Skin epidermis (tissue), 12 donors: ENCODE data around the gene GID4.
"Not testable (repeated sequence)": the region's sequence is repeated elsewhere in the genome, so short reads cannot be mapped to it uniquely, and the experiment has no call there.

Experiments
- H3K27ac ChIP-seq, 21 experiments: fragments of 200-600 bp; sonication (generic) in 11 of 21; one replicate each; pipeline ENCODE4 v1.5.0; 2020; ENCODE audit warnings: mild to moderate bottlenecking in 3 of 21, inconsistent platforms in 2 of 21, moderate library complexity in 2 of 21
- H3K4me3 ChIP-seq, 7 experiments: fragments of 200-600 bp; sonication (generic) in 2 of 7; one replicate each; pipeline ENCODE4 v1.5.0; 2020; ENCODE audit warnings: inconsistent platforms in 2 of 7, mild to moderate bottlenecking in 2 of 7, moderate library complexity in 1 of 7

Gene GID4

DNA sequence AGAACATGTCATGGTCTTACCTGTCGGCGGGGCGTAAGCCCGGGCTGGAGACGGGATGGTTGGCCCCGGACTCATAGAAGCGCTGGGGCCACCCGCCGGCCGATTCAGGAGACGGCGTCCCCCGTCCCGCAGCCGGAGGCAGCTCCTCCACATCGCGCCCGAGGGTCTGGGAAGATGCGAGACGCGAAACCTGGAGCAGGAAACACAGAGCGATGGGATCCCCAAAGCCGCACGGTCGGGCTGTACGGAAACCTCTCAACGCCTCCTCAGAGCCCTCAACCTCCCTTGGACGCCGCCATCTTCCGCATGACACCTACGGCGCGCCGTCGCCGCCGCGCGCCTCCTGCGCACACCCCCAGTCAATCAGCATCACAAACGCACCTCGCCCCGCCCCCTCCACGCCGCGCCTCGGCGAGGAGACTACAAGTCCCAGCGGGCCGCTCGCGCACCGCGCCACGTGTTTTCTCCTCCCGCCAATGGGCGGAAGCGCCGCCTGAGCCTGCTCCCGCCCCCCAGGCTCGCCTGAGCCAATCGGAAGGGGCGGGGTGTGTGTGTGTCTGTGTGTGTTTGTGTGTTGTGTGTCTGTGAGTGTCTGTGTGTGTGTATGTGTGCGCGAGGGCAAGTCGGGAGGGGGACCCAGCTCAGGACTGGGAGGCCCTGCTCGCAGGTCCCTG is at the start of gene GID4, which contains the start of gene ATPAF2:
TSS of gene GID4 (plus strand) at position 548 of the 674 bp plus-strand sequence. CDS start at position 605, 57 bp downstream.
TSS of gene ATPAF2 (minus strand) at position 308 of the 674 bp plus-strand sequence. CDS start at position 153, 155 bp downstream.
- H3K27ac ChIP-seq: peak within 1 kb of the TSS; percentile 36 to 92 (median 86)

DNA sequence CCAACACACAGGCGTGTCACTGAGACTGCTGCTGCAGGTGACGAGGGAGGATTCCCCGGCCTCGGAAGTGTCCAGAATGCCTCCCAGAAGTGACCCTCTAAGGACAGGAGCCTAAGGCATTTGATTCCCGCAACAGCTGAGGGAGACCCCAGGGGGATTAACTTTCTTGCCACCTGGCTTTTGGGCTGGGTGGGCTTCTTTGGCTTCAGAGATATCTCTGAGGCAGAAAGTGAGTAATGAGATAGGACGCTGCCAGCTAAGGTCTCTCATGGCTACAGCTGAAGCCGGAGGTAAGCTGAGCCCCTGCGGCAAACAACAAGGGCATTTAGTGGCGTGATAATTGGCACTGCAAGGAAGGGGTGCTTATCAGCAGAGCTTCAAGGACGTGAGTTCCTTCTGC is 49.6 kb upstream of the GID4 start:
- Histone ChIP-seq H3K4me3 (no peak overlapping the region), H3K27ac (no peak overlapping the region)

More for the DNA sequence above, at the start of gene GID4, which contains the start of gene ATPAF2:
- peak within 1 kb of the TSS; percentile 66 to 98 (median 88) for H3K4me3 ChIP-seq

DNA sequence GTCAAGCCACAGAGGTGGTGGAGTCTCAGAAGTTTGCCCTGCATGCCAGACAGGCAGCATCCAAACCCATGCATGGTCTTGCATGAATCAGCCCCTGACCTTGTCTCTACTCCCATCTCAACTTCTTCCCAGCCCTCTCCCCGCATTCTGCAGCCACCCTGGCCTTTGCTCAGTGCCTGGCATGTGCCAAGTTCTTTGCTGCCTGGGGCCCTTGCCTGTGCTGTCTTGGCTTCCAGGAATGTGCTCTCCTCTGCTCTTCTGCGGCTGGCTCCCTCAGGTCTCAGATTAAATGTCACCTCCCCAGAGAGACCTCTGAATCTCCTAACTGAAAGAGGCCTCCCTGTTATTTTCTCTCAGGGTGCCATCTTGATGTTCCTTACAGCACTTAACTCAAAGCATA is 48.9 kb upstream of the GID4 start:
- peak overlapping the region in 8 of 21 experiments; percentile 4 to 72 (median 44) for H3K27ac ChIP-seq
- no peak overlapping the region for H3K4me3 ChIP-seq

DNA sequence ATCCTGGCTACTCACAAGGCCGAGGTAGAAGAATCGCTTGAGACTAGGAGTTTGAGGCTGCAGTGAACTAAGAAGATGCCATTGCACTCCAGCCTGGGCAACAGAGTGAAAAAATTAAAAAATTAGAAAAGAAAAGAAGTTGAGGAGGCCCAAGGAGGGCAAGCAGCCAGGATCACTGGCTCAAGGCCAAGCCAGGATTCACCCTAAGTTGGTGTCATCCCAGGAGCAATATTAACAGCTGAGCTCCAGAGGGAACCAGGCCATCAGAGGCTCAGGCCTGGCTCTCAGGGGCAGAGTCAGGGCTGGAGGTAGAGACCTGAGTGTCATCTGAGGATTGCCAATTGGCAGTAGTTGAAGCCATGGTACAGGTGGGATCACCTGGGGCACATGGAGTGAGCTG is 45.8 kb upstream of the GID4 start:
- Histone ChIP-seq H3K4me3 (no peak overlapping the region), H3K27ac (no peak overlapping the region)

DNA sequence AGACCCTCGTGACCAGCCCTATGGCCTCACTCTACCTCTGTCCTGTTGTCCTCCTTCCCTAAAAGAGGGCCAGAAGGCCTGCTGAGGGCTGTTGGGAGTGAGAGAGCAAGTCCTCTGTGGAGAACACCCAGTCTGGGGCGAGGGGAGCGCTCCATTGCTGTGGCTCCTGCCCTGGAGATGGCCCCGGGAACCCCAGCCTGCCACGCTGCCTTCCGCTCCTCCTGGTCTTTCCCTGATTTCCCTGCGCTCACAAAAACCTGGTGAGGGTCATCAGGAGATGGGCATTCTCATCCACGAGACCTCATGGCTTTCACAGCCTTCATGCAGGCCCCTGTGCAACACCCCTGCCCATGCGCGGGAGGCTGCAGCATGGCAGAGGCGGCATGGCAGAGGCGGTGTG is 45.4 kb upstream of the GID4 start:
- H3K27ac ChIP-seq: no peak overlapping the region

DNA sequence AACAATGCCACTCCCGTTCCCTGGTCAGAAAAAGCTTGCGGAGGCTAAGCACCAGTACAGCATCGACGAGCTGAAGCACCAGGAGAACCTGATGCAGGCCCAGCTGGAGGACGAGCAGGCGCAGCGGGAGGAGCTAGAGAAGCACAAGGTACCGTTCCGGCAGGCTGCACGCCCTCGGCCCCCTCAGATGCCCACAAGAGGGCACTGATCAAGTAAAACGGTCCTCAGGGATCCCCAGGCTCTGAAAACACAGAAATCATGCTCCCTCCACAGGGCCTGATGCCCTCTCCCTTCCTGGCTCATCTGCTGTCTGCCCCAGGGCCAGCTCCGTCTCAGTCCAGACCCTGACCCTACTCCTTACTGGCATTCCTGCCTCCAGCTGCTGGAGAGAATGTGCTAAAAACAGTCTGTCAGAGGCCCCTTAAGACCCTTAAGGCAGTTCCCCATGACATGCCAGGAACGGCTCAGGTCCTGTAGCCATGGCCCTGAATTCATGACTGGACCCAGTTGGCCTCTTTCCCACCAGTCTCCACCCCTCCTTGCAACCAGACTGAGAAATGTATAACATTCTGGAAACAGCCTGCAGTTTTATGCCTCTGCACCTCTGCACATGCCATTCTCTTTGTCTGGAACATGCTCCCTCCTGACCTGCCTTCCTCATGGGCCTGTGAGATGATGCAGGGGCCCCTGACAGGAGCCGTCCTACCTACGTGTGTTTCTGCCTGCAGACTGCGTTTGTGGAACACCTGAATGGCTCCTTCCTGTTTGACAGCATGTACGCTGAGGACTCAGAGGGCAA is 44.7 kb upstream of the GID4 start:
- H3K27ac ChIP-seq: peak overlapping the region in 1 of 21 experiments; percentile 0

More for the DNA sequence above, 45.4 kb upstream of the GID4 start:
- H3K4me3 ChIP-seq: no peak overlapping the region

DNA sequence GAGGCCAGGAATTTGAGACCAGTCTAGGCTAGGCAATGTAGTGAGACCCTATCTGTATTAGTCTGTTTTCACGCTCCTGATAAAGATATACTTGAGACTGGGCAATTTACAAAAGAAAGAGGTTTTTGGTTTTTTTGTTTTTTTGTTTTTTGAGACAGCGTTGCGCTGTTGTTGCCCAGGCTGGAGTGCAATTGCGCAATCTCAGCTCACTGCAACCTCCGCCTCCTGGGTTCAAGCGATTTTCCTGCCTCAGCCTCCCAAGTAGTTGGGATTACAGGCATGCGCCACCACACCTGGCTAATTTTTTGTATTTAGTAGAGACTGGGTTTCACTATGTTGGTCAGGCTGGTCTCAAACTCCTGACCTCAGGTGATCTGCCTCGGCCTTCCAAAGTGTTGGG is 43.3 kb upstream of the GID4 start:
- not testable (repeated sequence) for H3K27ac ChIP-seq, H3K4me3 ChIP-seq

More for the DNA sequence above, 44.7 kb upstream of the GID4 start:
- no peak overlapping the region for H3K4me3 ChIP-seq

DNA sequence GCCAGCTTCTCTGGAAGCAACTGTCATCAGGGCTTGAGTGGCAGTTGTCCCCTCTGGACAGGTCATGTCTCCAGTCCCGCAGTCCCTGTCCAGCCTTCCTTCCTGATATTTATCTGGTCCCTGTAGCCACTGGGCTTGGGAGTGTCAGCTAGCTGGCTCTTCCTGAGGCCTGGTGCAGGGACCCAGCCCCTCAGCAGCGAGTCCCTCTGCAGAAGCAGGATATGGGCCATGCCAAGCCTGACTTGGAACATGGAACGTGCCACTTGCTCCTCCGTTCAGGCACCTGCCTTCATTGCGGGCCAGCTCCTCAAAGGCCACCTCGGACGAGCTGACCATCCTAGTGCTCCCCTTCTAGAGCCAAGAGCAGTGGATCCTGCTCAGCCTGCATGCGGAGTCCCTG is 40.3 kb upstream of the GID4 start:
- H3K27ac ChIP-seq: no peak overlapping the region
- H3K4me3 ChIP-seq: no peak overlapping the region

DNA sequence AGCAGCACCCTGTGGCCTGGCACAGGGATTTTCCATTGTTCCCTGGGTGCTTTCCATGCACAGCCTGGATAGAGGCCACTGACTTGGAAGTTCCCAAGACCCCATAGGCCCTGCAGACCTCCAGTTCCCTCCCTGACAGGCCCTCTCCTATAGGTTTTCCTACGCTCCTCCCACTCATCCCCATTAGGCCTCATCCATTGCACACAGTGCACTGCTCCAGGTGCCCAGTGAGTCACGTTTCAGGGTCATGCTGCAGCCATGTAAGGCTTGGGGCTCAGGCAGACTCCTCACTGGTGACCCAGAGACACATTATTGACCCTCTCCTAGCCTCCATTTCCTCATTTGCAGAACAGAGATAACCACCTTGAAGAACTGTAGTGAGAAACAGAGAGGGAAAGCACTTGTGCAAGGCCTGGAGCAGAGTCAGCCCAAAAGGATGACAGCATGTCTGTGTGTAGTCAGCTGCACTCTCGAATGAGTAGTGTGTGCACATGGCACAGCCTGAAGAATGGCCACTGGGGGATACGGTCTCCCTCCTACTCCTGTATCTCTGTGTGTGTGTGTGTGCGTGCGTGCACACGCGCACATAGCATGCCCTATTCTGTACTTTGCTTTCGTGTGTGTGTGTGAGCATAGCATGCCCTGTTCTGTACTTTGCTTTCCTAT is 39.7 kb upstream of the GID4 start:
- Histone ChIP-seq H3K27ac (no peak overlapping the region), H3K4me3 (no peak overlapping the region)

DNA sequence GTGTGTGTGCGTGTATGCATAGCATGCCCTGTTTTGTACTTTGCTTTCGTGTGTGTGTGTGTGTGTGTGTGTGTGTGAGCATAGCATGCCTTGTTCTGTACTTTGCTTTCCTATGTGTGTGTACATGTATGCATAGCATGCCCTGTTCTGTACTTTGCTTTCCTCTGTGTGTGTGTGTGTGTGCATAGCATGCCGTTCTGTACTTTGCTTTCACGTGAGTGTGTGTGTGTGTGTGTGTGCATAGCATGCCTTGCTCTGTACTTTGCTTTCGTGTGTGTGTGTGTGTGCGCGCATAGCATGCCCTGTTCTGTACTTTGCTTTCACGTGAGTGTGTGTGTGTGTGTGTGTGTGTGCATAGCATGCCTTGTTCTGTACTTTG is 39.2 kb upstream of the GID4 start:
- H3K27ac ChIP-seq: no peak overlapping the region
- H3K4me3 ChIP-seq: no peak overlapping the region

DNA sequence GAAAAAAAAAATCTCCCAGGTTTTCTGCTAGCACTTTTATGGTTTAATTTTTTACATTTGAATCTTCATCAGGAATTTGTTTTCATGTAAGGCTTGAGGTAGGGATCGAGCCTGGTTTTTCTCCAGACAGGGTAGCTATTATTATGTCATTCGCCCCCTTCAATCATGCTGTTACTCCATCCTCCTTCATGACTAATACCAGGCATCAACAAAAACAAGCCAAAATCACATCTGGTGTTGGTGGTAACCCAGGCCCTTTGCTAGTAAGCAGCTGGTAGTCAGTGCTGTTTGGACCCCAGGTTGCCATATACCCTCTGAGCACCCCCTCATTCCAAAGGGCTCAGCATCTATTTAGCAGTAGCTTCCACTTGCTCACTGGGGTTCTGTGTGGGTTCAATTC is 37.0 kb upstream of the GID4 start:
- no peak overlapping the region for H3K4me3 ChIP-seq
- no peak overlapping the region for H3K27ac ChIP-seq

DNA sequence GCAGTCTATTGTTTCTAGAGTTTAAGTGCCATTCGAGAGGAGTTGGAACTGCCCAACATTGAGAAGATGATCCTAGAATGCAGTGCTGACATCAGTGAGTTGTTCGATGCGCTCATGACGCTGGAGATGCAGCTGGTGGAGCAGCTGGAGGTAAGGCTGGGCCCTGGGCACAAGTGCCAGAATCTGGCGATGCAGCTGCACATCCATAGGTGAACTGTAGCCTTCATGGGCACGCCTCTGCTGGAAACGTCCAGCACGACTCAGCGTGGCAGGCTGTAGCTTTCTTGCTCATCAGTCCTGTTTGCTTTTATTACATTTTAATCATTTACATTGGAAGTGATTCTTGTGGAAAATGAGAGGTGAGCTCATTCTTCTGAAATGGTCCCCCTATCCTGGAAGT is 34.9 kb upstream of the GID4 start:
- no peak overlapping the region for H3K4me3 ChIP-seq
- no peak overlapping the region for H3K27ac ChIP-seq

DNA sequence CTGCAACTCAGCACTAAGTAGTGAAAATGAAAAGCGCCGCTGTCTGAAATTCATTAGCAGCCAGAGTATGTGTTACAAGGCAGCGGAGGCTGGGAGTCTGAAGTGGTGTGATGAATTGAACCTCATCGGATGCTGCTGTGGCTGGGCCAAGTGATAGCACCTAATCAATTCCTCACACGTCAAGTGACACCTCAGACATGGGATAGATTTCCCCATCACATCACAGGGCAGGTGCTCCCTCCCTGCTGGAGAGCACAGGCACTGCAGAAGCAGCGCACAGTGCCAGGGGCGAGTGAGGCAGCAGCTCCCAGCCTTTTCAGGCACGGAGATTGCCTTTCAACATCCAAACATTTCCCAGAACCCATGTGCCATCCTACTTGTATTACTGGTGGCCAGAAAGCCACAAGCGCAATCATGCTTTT is 34.3 kb upstream of the GID4 start:
- Histone ChIP-seq H3K4me3 (no peak overlapping the region), H3K27ac (no peak overlapping the region)

DNA sequence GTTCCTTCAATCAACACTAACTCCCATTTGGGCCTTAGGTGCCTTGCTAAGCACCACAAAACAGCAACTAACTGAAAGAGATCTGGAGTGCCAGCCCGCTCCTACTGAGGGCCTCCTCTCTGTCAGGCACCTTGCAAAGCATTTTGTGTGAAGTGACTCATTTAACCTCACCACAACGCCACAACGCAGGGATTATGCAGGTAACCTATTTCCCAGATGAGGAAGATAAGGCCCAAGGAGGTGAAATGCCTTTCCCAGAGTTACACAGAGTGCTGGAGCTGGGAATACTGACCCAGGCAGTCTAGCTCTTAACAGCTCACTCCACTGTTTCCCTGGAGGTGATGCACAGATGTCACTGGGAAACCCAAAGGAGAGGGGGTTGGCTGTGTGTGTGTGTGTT is 33.7 kb upstream of the GID4 start:
- no peak overlapping the region for H3K27ac ChIP-seq
- no peak overlapping the region for H3K4me3 ChIP-seq

DNA sequence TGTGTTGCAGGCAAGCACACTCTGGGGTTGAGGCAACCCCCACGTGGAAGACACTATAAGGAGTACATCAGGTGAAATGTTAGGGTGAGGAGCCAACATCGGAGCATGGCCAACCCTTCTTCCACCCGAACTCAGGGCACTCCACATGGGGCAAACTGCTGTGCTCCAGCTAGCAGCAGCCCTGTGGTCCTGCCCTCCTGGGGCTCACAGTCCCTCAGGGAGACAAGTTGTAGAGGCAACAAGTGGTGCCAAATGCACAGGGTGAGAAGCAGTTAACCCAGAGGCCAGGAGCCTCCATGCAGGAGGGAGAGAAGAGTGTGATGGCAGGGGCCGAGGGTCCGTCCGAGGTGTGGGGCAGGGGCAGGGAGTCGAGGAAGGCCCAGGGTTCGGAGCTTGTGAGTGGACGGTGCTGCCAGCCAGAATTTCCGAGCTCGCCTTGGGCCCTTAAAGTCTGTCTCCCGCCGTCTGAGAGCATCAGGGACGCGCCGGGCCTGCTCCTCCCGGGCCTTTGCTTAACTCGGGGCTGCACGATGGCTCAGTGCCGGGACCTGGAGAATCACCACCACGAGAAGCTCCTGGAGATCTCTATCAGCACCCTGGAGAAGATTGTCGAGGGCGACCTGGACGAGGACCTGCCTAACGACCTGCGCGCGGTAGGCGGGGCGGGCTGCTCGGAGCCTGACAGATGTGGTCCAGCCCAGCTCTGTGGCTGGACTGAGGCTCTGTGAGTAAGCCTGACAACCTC is 32.5 kb upstream of the GID4 start:
- Histone ChIP-seq H3K4me3 (no peak overlapping the region), H3K27ac (no peak overlapping the region)

DNA sequence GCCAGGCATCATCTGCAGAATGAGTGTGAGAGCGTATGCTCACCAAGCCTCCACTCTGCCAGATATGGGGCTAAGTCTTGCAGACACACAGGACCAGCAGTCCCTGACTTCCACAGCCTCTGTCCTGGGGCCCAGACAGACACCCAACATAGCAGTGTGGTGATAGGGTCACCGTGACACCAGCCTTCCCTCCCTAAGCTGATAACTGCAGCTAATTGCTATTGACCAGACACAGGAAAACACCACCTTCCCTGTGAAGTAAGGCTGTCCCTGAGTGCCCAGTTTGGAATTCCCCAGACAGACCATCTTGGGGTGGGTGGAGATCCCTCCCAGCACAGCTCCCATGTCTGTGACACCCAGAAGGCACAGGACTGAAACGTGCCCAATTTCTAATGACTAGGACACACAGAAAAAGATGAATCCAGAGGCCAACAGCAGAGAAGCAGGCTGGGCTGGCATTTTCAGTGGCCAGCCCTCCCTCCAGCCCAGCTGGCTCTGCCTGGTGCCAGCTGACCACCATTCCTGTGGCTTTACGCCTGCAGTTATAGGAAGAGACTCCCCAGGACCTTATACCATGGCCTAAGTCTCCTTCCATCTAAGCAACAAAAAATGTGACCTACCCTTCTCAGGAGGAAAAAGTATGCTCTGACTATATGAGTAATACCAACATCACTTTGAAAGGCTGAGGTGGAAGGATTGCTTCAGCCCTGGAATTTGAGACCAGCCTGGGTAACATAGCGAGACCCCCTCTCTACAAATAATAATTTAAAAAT is 30.5 kb upstream of the GID4 start:
- H3K4me3 ChIP-seq: no peak overlapping the region
- H3K27ac ChIP-seq: no peak overlapping the region

DNA sequence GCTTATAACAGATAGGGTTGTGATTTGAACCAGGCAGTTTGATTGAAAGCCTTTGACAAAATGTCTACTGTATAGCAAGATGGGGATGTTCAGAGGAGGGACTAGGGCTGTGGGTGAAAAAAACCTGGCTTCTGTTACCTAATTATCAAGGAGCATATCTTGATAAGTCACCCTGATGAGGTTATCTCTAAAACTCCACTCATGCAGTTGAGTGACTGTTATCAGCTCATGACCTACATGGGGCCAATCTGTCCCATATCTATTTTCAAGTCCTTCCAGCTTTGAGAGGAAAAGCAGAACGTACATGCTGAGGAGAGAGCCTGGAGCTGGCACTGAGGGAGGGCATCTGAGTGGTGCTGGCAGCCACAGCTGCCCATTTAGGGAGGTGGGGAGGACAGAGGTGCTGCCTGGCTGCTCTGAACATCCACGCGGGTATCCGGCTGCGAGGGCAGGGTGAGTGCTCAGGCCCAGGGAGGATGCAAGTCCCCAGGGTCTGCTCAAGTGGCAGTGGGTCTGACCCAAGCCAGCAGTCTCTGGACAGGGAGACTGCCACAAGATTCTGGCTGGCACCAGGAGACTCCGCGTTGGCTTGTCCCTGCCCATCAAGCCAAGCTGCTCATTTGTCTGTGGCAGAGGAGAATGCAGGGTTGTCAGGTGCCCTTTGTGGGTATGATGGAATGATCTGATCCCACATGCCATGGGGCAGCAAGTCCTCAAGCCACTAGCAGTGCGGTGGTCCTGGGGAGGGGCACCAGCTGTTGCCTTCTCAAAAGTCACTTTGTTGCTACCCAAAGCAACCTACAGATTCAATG is 29.4 kb upstream of the GID4 start:
- no peak overlapping the region for H3K27ac ChIP-seq
- H3K4me3 ChIP-seq: no peak overlapping the region

DNA sequence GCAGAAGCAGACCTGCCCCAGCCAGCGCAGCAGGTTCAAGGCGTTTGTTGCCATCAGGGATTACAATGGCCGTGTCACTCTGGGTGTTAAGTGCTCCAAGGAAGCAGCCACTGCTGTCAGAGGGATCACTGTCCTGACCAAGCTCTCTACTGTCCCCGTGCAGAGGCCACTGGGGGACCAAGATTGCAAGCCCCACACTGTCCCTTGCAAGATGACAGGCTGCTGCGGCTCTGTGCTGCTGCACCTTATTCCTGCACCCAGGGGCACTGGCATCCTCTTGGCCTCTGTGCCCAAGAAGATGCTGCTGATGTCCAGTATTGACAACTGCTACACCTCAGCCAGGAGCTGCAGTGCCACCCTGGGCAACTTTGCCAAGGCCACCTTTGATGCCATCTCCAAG is 27.9 kb upstream of the GID4 start:
- no peak overlapping the region for H3K27ac ChIP-seq
- H3K4me3 ChIP-seq: no peak overlapping the region
